Measurements from ENCODE around the gene CPLANE1. TPM values are rescaled to one million over a fixed set of nuclear protein-coding genes. Genes with fewer than 3 reads are reported as not detected.
"Not testable (repeated sequence)": the region's sequence is repeated elsewhere in the genome, so short reads cannot be mapped to it uniquely, and the experiment has no call there.

The CPLANE1 gene
- polyA plus RNA-seq, 1 donor (not counting 4 experiments of a cell fraction or from before 2014, with no cell fraction given), result 9.2 TPM

DNA sequence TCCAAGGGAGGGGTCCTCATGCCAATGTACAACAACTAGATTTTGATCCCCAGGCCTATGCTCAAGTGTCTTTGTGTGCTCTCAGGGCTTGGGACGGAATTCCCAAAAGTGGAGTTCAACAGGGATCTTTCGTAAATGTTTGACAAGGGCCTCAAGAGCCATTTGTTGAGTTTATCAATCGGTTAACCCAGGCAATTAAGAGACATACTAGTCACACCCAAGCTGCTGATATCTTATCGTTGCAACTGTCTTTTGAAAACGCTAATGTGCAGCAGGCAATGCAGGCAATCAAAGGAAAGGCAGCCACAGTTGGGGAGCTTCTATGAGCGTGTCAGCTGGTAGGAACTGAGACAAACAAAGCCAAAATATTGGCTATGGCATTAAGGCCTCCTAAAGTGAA, 161.2 kb downstream of the CPLANE1 start:
- Histone ChIP-seq H3K9me1 (ENCODE audit: control insufficient read depth, extremely low read depth, insufficient read depth, low read length) (no peaks in the 10 kb centered on the region), H4K20me1 (ENCODE audit: control insufficient read depth, extremely low read depth, insufficient read depth, low read length) (no peaks in the 10 kb centered on the region), H3K4me2 (ENCODE audit: control insufficient read depth, extremely low read depth, insufficient read depth, low read depth, low read length) (no peak overlapping the region), H3K79me2 (ENCODE audit: control insufficient read depth, insufficient read depth, low read length) (no peaks in the 10 kb centered on the region), H3K27me3 (ENCODE audit: control insufficient read depth, extremely low read depth, insufficient read depth, low read length) (no peaks in the 10 kb centered on the region), H3K4me3 (ENCODE audit: control insufficient read depth in 2 of 3, extremely low read depth in 1 of 3, insufficient read depth in 2 of 3, low read depth in 1 of 3, low read length in 3 of 3) (no peak overlapping the region), H2AFZ (ENCODE audit: control insufficient read depth, low read length) (no peak overlapping the region), H3K9ac (ENCODE audit: control insufficient read depth, extremely low read depth, insufficient read depth, low read length) (no peak overlapping the region), H3K9me3 (ENCODE audit: control insufficient read depth, low read depth, low read length) (no peaks in the 10 kb centered on the region), H3K4me1 (ENCODE audit: control insufficient read depth, extremely low read depth, insufficient read depth, low read length) (no peaks in the 10 kb centered on the region), H3K27ac (ENCODE audit: control insufficient read depth, insufficient read depth, low read length) (no peak overlapping the region), H3K36me3 (ENCODE audit: control insufficient read depth in 2 of 2, extremely low read depth in 1 of 2, insufficient read depth in 2 of 2, low read length in 2 of 2) (peaks cover 0 to 1% of the 10 kb centered on the region in 2 experiments)
- FAIRE-seq (no peak), DNase-seq (ENCODE audit: low read depth, low spot score) (no peak)
- dilution Hi-C loops (cut with MboI; ENCODE audit: extremely low pct_ligation_motif_present, low sequenced_read_pairs), result no loop called here
- TF ChIP-seq EZH2 (IDR thresholded peaks at IDR 0.05; ENCODE audit: low read length), result no peak
- TF ChIP-seq, protein P1, sequence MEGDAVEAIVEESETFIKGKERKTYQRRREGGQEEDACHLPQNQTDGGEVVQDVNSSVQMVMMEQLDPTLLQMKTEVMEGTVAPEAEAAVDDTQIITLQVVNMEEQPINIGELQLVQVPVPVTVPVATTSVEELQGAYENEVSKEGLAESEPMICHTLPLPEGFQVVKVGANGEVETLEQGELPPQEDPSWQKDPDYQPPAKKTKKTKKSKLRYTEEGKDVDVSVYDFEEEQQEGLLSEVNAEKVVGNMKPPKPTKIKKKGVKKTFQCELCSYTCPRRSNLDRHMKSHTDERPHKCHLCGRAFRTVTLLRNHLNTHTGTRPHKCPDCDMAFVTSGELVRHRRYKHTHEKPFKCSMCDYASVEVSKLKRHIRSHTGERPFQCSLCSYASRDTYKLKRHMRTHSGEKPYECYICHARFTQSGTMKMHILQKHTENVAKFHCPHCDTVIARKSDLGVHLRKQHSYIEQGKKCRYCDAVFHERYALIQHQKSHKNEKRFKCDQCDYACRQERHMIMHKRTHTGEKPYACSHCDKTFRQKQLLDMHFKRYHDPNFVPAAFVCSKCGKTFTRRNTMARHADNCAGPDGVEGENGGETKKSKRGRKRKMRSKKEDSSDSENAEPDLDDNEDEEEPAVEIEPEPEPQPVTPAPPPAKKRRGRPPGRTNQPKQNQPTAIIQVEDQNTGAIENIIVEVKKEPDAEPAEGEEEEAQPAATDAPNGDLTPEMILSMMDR (optimal IDR thresholded peaks at IDR 0.05 in 1 of 3, IDR thresholded peaks at IDR 0.05 in 1 of 3, conservative IDR thresholded peaks at IDR 0.05 in 1 of 3; ENCODE audit: extremely low read depth in 1 of 3, insufficient read depth in 2 of 3, low read length in 3 of 3), result no peak

DNA sequence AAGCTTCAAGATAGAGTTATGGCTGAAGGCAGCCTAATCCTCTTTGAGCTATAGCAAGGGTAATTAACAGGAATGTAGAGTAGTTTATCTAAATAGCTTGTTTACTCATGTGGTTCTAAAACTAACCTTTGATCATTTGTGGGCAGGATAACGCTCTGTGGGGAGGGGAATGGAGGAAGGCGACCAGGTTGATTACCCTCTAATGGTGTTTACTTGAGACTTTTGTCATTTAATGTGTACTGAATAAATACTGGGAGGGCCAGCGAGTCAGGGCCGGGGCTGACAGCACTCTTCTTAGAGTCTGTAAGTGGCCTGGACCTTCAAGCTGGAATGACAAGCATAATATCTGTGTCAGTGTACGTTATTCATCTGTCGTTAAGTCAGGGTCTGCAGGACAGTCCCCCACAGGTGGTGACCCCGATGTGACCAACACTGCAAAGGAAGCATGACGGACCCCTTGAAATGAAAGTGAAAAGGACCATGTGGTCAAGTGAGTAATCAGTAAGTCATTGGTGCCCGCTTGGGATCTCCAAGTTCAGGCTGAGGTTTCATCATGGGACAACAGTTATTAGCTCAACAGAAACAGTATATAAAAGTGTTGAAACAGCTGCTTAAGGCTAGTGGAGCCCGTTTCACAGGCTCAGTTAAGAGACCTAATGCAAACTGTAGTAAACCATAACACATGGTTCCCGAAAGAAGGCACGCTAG, 162.6 kb downstream of the CPLANE1 start:
- Histone ChIP-seq H3K27ac (ENCODE audit: control insufficient read depth, insufficient read depth, low read length) (no peak overlapping the region), H3K4me3 (ENCODE audit: control insufficient read depth in 2 of 3, extremely low read depth in 1 of 3, insufficient read depth in 2 of 3, low read depth in 1 of 3, low read length in 3 of 3) (no peak overlapping the region), H3K79me2 (ENCODE audit: control insufficient read depth, insufficient read depth, low read length) (no peaks in the 10 kb centered on the region), H4K20me1 (ENCODE audit: control insufficient read depth, extremely low read depth, insufficient read depth, low read length) (no peaks in the 10 kb centered on the region), H2AFZ (ENCODE audit: control insufficient read depth, low read length) (no peak overlapping the region), H3K4me1 (ENCODE audit: control insufficient read depth, extremely low read depth, insufficient read depth, low read length) (no peaks in the 10 kb centered on the region), H3K27me3 (ENCODE audit: control insufficient read depth, extremely low read depth, insufficient read depth, low read length) (no peaks in the 10 kb centered on the region), H3K4me2 (ENCODE audit: control insufficient read depth, extremely low read depth, insufficient read depth, low read depth, low read length) (no peak overlapping the region), H3K9me3 (ENCODE audit: control insufficient read depth, low read depth, low read length) (no peaks in the 10 kb centered on the region), H3K9ac (ENCODE audit: control insufficient read depth, extremely low read depth, insufficient read depth, low read length) (no peak overlapping the region), H3K9me1 (ENCODE audit: control insufficient read depth, extremely low read depth, insufficient read depth, low read length) (no peaks in the 10 kb centered on the region), H3K36me3 (ENCODE audit: control insufficient read depth in 2 of 2, extremely low read depth in 1 of 2, insufficient read depth in 2 of 2, low read length in 2 of 2) (peaks cover 0 to 1% of the 10 kb centered on the region in 2 experiments)
- dilution Hi-C loops (cut with MboI; ENCODE audit: extremely low pct_ligation_motif_present, low sequenced_read_pairs), result no loop called here
- no peak for DNase-seq (ENCODE audit: low read depth, low spot score)
- no peak for FAIRE-seq
- TF ChIP-seq, protein P1 (optimal IDR thresholded peaks at IDR 0.05 in 1 of 3, IDR thresholded peaks at IDR 0.05 in 1 of 3, conservative IDR thresholded peaks at IDR 0.05 in 1 of 3; ENCODE audit: extremely low read depth in 1 of 3, insufficient read depth in 2 of 3, low read length in 3 of 3), result no peak
- TF ChIP-seq EZH2 (IDR thresholded peaks at IDR 0.05; ENCODE audit: low read length), result no peak

DNA sequence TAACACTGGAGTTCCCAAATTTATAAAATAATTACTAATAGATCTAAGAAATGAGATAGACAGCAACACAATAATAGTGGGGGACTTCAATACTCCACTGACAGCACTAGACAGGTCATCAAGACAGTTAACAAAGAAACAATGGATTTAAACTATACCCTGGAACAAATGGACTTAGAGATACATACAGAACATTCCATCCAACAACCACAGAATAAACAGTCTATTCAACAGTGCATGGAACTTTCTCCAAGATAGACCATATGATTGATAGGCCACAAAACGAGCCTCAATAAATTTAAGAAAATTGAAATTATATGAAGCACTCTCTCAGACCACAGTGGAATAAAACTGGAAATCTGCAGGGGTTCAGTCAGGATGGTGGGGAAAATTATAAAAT, 163.2 kb downstream of the CPLANE1 start:
- H3K36me3 ChIP-seq (ENCODE audit: control insufficient read depth in 2 of 2, extremely low read depth in 1 of 2, insufficient read depth in 2 of 2, low read length in 2 of 2); H3K9ac ChIP-seq (ENCODE audit: control insufficient read depth, extremely low read depth, insufficient read depth, low read length); H3K4me2 ChIP-seq (ENCODE audit: control insufficient read depth, extremely low read depth, insufficient read depth, low read depth, low read length); H3K27me3 ChIP-seq (ENCODE audit: control insufficient read depth, extremely low read depth, insufficient read depth, low read length); dilution Hi-C loops (cut with MboI; ENCODE audit: extremely low pct_ligation_motif_present, low sequenced_read_pairs); H3K9me1 ChIP-seq (ENCODE audit: control insufficient read depth, extremely low read depth, insufficient read depth, low read length); FAIRE-seq; H3K27ac ChIP-seq (ENCODE audit: control insufficient read depth, insufficient read depth, low read length); H3K4me1 ChIP-seq (ENCODE audit: control insufficient read depth, extremely low read depth, insufficient read depth, low read length); H3K9me3 ChIP-seq (ENCODE audit: control insufficient read depth, low read depth, low read length); DNase-seq (ENCODE audit: low read depth, low spot score); H3K4me3 ChIP-seq (ENCODE audit: control insufficient read depth in 2 of 3, extremely low read depth in 1 of 3, insufficient read depth in 2 of 3, low read depth in 1 of 3, low read length in 3 of 3); H3K79me2 ChIP-seq (ENCODE audit: control insufficient read depth, insufficient read depth, low read length); H4K20me1 ChIP-seq (ENCODE audit: control insufficient read depth, extremely low read depth, insufficient read depth, low read length); H2AFZ ChIP-seq (ENCODE audit: control insufficient read depth, low read length): not testable (repeated sequence)

DNA sequence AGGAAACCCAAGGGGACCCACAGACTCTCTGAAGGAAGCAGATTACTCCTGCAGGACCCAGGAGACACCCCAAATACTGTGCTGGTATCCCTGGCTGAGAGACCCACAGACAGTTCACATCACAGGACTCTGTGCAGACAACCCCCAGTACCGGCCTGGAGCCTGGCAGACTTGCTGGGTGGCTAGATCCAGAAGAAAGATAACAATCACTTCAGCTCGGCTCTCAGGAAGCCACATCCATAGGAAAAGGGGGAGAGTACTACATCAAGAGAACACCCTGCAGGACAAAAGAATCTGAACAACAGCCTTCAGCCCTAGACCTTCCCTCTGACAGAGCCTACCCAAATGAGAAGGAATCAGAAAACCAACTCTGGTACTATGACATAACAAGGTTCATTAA, 166.2 kb downstream of the CPLANE1 start:
- H3K9ac ChIP-seq (ENCODE audit: control insufficient read depth, extremely low read depth, insufficient read depth, low read length); H3K4me1 ChIP-seq (ENCODE audit: control insufficient read depth, extremely low read depth, insufficient read depth, low read length); FAIRE-seq; H3K36me3 ChIP-seq (ENCODE audit: control insufficient read depth in 2 of 2, extremely low read depth in 1 of 2, insufficient read depth in 2 of 2, low read length in 2 of 2); H3K27me3 ChIP-seq (ENCODE audit: control insufficient read depth, extremely low read depth, insufficient read depth, low read length); H3K79me2 ChIP-seq (ENCODE audit: control insufficient read depth, insufficient read depth, low read length); H3K9me3 ChIP-seq (ENCODE audit: control insufficient read depth, low read depth, low read length); H3K4me3 ChIP-seq (ENCODE audit: control insufficient read depth in 2 of 3, extremely low read depth in 1 of 3, insufficient read depth in 2 of 3, low read depth in 1 of 3, low read length in 3 of 3); DNase-seq (ENCODE audit: low read depth, low spot score); H3K9me1 ChIP-seq (ENCODE audit: control insufficient read depth, extremely low read depth, insufficient read depth, low read length); H3K4me2 ChIP-seq (ENCODE audit: control insufficient read depth, extremely low read depth, insufficient read depth, low read depth, low read length); H4K20me1 ChIP-seq (ENCODE audit: control insufficient read depth, extremely low read depth, insufficient read depth, low read length); H2AFZ ChIP-seq (ENCODE audit: control insufficient read depth, low read length); H3K27ac ChIP-seq (ENCODE audit: control insufficient read depth, insufficient read depth, low read length); dilution Hi-C loops (cut with MboI; ENCODE audit: extremely low pct_ligation_motif_present, low sequenced_read_pairs): not testable (repeated sequence)
